Measurements from ENCODE around the gene MOSPD3. TPM values are rescaled to one million over a fixed set of nuclear protein-coding genes. Genes with fewer than 3 reads are reported as not detected.

The MOSPD3 gene
- total RNA-seq, 1 experiment from 2014 or later: 16.7 TPM

GRCh38 chr7:100580466-100581283 lies 31.7 kb upstream of the MOSPD3 start:
- peaks cover 4% of the 10 kb centered on the region; the same call in 1 of the 2 replicates for H3K4me1 ChIP-seq (ENCODE audit: insufficient read depth, low read length)
- Mint-ChIP-seq H3K4me3 (no peak overlapping the region), H3K36me3 (ENCODE audit: insufficient read depth in 1 of 3, low read depth in 3 of 3) (peaks cover 13 to 25% (median 23%) of the 10 kb centered on the region in 3 experiments; a peak in 6 of 7 replicates), H3K27me3 (ENCODE audit: low read depth) (no peaks in the 10 kb centered on the region), H3K4me1 (peaks cover 22 to 25% of the 10 kb centered on the region in 2 experiments), H3K9me3 (no peaks in the 10 kb centered on the region), H3K27ac (no peak overlapping the region; a peak in 1 of 7 replicates)
- no peak overlapping the region for H3K14ac ChIP-seq (ENCODE audit: insufficient read depth, low read length)
- H3T11ph ChIP-seq (ENCODE audit: low read length): no peak overlapping the region
- no peak overlapping the region for H3K18ac ChIP-seq (ENCODE audit: insufficient read length, low read depth, low read length)
- H2AFZ ChIP-seq (ENCODE audit: low read length): no peak overlapping the region
- H4K20me1 ChIP-seq (ENCODE audit: control insufficient read depth, insufficient read depth, insufficient read length): no peaks in the 10 kb centered on the region
- no peak for TF ChIP-seq CTCF (conservative IDR thresholded peaks at IDR 0.05)
- no peaks in the 10 kb centered on the region for H3K79me2 ChIP-seq (ENCODE audit: insufficient read depth, low read length)
- no peak overlapping the region for H2BK20ac ChIP-seq (ENCODE audit: low read depth, low read length, poor library complexity, severe bottlenecking)
- H3K79me1 ChIP-seq (ENCODE audit: insufficient read depth, low read depth, low read length, poor library complexity, severe bottlenecking): no peaks in the 10 kb centered on the region
- H2BK5ac ChIP-seq (ENCODE audit: insufficient read length, low read length): no peak overlapping the region
- H2AK5ac ChIP-seq (ENCODE audit: insufficient read length, low read length): no peak overlapping the region
- H3K4ac ChIP-seq (ENCODE audit: low read depth, low read length): no peak overlapping the region
- H3K27me3 ChIP-seq (ENCODE audit: insufficient read depth, low read length): no peaks in the 10 kb centered on the region
- no peak overlapping the region for H3K27ac ChIP-seq (ENCODE audit: insufficient read length, low read depth, low read length)
- no peak overlapping the region for H2BK120ac ChIP-seq (ENCODE audit: low read depth, low read length, poor library complexity, severe bottlenecking)
- no peak overlapping the region for H3K4me2 ChIP-seq (ENCODE audit: insufficient read depth, insufficient read length, low read length)
- no peak overlapping the region for H4K91ac ChIP-seq (ENCODE audit: insufficient read length, low read depth, low read length)
- DNase-seq: no peak
- H3K23ac ChIP-seq (ENCODE audit: insufficient read length, low read depth, low read length): no peak overlapping the region
- peaks cover 8% of the 10 kb centered on the region for H3K23me2 ChIP-seq (ENCODE audit: insufficient read length, low read depth, low read length, poor library complexity, severe bottlenecking)
- WGBS (ENCODE audit: extremely low coverage, insufficient read length, low lambda C conversion rate): 100% methylated on average over 2 of the region's 11 CpGs
- no peak overlapping the region for H3K9ac ChIP-seq (ENCODE audit: extremely low read depth, insufficient read length, low read length)
- no peak overlapping the region for H3K56ac ChIP-seq (ENCODE audit: insufficient read length, low read depth, low read length)
- H2BK12ac ChIP-seq (ENCODE audit: insufficient read length, low read depth, low read length): no peak overlapping the region
- H2BK15ac ChIP-seq (ENCODE audit: low read depth, low read length): no peak overlapping the region
- H4K5ac ChIP-seq (ENCODE audit: insufficient read length, low read depth, low read length): no peak overlapping the region
- H3K9me3 ChIP-seq (ENCODE audit: control insufficient read depth, low read depth, low read length): no peaks in the 10 kb centered on the region
- no peak overlapping the region for H4K8ac ChIP-seq (replicated peaks; ENCODE audit: insufficient read length, low read depth, low read length)
